Vagina (tissue), 2 donors: ENCODE results near the gene TRIM69. TPM values are rescaled to one million over a fixed set of nuclear protein-coding genes. Genes with fewer than 3 reads are reported as not detected.

Experiments
- DNase-seq, 2 donors: peaks; one replicate each; pipeline ENCODE4 v3.0.0-alpha.2; 2017; ENCODE audit errors: extremely low spot score in 2 of 2
- H3K27ac ChIP-seq: fragments of 200-600 bp; sonication (generic); one replicate; pipeline ENCODE4 v1.5.1; 2019
- H3K27me3 ChIP-seq: fragments of 200-600 bp; sonication (generic); one replicate; pipeline ENCODE4 v1.5.1; 2019
- H3K36me3 ChIP-seq, 2 donors: fragments of 200-600 bp; sonication (generic); one replicate each; pipeline ENCODE4 v1.5.1; 2017 to 2019
- H3K4me1 ChIP-seq: fragments of 200-600 bp; sonication (generic); one replicate; pipeline ENCODE4 v1.5.1; 2019
- H3K4me3 ChIP-seq, 2 donors: fragments of 200-600 bp; sonication (generic); 1 replicate in 1 of 2; 2 replicates in 1 of 2; pipeline ENCODE4 v1.5.1; 2016 to 2019
- H3K9me3 ChIP-seq: fragments of 200-600 bp; sonication (generic); one replicate; pipeline ENCODE4 v1.5.1; 2019
- POLR2A ChIP-seq, 2 donors: fragments of 450-650 bp; IDR thresholded peaks; one replicate each; pipeline ENCODE4 v1.6.1; 2017; ENCODE audit warnings: antibody characterized with exemption in 2 of 2, mild to moderate bottlenecking in 2 of 2, moderate library complexity in 2 of 2
- POLR2AphosphoS5 ChIP-seq, 2 donors: sonication (generic); formaldehyde crosslinking; IDR thresholded peaks; one replicate each; pipeline ENCODE4 v1.9.0; 2017; ENCODE audit warnings: antibody characterized with exemption in 2 of 2, mild to moderate bottlenecking in 2 of 2, low read depth in 1 of 2; ENCODE audit not compliant: insufficient read depth in 1 of 2
- intact Hi-C: fragments of 100-400 bp; cut with DNase I; formaldehyde crosslinking; loops from one replicate; pipeline ENCODE4 v1.15.1; 2023
- total RNA-seq: library from RNA; depleted of rRNA; stranded (reverse); fragments of >200 nt; gene quantifications from one replicate; pipeline ENCODE4 v1.2.3, GENCODE V29; 2016
- TF ChIP-seq, protein P1 (sequence below), 3 experiments: fragments of 450-650 bp in 2 of 3; fragments of 200-600 bp in 1 of 3; sonication (generic) in 1 of 3; IDR thresholded peaks; one replicate each; pipeline ENCODE4 v1.5.1; 2017 to 2019; ENCODE audit warnings: antibody characterized with exemption in 3 of 3, mild to moderate bottlenecking in 2 of 3, moderate library complexity in 2 of 3

TRIM69 gene
- total RNA-seq, 1 donor from 2014 or later = 11.3 TPM

DNA sequence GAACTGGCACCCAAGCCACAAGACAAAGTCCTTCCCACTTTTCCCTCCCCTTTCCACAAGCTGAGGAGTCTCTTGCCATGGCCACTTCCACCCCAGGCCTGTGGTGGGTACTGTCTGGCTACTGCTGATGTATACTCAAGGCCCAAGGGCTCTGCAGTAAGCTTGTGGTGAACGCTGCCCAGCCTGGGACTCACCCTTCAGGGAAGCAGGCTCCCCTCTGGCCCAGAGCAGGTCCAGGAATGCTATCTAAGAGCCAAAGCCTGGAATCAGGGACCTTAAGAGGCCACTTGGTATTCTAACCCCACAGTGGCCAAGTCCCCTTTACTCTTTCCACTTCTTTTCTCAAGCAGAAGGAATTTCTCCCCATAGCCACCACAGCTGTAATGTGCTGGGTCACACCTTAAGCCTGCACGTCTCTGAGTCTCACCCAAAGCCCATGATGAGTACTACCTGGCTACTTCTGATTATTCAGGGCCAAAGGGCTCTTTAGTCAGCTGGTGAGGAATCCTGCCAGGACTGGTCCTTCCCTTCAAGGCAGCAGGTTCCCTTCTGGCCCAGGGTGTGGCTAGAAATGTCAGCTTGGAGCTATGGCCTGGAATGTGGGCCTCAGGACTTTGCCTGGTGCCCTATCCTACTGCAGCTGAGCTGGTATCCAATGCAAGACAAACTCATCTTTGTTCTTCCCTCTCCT, 29.2 kb upstream of the TRIM69 start:
- Histone ChIP-seq H3K27me3 (no peaks in the 10 kb centered on the region), H3K4me1 (peaks cover 13% of the 10 kb centered on the region), H3K4me3 (no peak overlapping the region), H3K9me3 (no peaks in the 10 kb centered on the region), H3K36me3 (no peaks in the 10 kb centered on the region), H3K27ac (no peak overlapping the region)
- intact Hi-C loops = no loop called here
- TF ChIP-seq, protein P1, sequence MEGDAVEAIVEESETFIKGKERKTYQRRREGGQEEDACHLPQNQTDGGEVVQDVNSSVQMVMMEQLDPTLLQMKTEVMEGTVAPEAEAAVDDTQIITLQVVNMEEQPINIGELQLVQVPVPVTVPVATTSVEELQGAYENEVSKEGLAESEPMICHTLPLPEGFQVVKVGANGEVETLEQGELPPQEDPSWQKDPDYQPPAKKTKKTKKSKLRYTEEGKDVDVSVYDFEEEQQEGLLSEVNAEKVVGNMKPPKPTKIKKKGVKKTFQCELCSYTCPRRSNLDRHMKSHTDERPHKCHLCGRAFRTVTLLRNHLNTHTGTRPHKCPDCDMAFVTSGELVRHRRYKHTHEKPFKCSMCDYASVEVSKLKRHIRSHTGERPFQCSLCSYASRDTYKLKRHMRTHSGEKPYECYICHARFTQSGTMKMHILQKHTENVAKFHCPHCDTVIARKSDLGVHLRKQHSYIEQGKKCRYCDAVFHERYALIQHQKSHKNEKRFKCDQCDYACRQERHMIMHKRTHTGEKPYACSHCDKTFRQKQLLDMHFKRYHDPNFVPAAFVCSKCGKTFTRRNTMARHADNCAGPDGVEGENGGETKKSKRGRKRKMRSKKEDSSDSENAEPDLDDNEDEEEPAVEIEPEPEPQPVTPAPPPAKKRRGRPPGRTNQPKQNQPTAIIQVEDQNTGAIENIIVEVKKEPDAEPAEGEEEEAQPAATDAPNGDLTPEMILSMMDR (IDR thresholded peaks at IDR 0.05) = no peak
- TF ChIP-seq POLR2A (IDR thresholded peaks at IDR 0.05) = no peak
- no peak for TF ChIP-seq POLR2AphosphoS5 (IDR thresholded peaks at IDR 0.05; ENCODE audit: insufficient read depth in 1 of 2, low read depth in 1 of 2)
- no peak for DNase-seq

DNA sequence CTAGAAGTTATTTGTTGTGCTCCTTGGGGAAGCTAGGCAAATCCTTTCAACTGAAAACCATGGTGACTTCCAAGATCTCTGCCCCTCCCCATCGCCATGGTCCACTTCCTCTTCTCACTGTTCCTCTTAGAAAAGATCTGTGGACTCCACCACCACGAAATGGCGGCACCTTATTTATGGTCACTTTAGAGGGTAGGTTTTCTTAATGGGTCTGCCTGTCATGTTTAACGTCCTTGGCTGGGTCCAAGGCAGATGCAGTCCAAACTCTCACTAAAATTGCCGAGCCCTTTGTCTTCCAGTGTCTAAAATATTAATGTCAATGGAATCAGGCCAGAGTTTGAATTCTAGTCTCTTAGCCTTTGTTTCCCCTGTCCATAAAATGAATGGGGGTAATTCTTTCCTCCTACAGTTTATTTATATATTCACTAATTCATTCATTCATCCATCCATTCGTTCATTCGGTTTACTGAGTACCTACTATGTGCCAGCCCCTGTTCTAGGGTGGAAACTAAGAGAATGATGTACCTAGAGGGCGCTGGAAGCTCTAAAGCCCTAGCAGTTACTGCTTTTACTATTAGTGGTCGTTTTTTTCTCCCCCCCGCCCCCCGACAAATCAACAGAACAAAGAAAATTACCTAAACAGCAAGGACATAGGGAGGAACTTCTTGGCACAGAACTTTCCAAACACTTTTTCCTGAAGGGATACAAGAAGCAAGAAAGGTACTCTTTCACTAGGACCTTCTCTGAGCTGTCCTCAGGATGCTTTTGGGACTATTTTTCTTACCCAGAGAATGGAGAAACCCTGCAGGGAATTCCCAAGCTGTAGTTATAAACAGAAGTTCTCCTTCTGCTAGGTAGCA, 25.9 kb upstream of the TRIM69 start:
- peak overlapping the region; percentile 100 for H3K27ac ChIP-seq
- TF ChIP-seq, protein P1 (IDR thresholded peaks at IDR 0.05) = peak in 1 of 3 experiments; percentile 11
- no peak for TF ChIP-seq POLR2A (IDR thresholded peaks at IDR 0.05)
- TF ChIP-seq POLR2AphosphoS5 (IDR thresholded peaks at IDR 0.05; ENCODE audit: insufficient read depth in 1 of 2, low read depth in 1 of 2) = no peak
- H3K27me3 ChIP-seq = no peaks in the 10 kb centered on the region
- no peak for DNase-seq
- intact Hi-C loops = loop anchor here (2.0 kb wide), 1 partner anchor 18 kb away; no protein-coding TSS in a partner anchor
- no peaks in the 10 kb centered on the region for H3K9me3 ChIP-seq
- H3K36me3 ChIP-seq = peaks cover 0 to 7% of the 10 kb centered on the region in 2 donors
- H3K4me3 ChIP-seq = peak overlapping the region; percentile 95 to 99
- H3K4me1 ChIP-seq = peaks cover 38% of the 10 kb centered on the region

DNA sequence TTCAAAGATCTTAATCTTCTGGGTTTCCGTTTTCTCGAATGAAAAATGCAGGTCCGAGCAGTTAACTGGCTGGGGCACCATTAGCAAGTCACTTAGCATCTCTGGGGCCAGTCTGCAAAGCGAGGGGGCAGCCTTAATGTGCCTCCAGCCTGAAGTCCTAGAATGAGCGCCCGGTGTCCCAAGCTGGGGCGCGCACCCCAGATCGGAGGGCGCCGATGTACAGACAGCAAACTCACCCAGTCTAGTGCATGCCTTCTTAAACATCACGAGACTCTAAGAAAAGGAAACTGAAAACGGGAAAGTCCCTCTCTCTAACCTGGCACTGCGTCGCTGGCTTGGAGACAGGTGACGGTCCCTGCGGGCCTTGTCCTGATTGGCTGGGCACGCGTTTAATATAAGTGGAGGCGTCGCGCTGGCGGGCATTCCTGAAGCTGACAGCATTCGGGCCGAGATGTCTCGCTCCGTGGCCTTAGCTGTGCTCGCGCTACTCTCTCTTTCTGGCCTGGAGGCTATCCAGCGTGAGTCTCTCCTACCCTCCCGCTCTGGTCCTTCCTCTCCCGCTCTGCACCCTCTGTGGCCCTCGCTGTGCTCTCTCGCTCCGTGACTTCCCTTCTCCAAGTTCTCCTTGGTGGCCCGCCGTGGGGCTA, 25.1 kb upstream of the TRIM69 start, which contains the start of the genes B2M and PATL2:
B2M (plus strand) TSS at position 422 of the 647 bp plus-strand sequence; CDS start at position 452, 30 bp downstream.
PATL2 (minus strand) TSS at position 228 of the 647 bp plus-strand sequence. CDS start 34,833 bp downstream, outside the sequence.
- H3K4me3 ChIP-seq = peak within 1 kb of the TSS; percentile 95 to 99
- peaks cover 44% of the 10 kb centered on the region for H3K4me1 ChIP-seq
- H3K9me3 ChIP-seq = no peaks in the 10 kb centered on the region
- peaks cover 0 to 15% of the 10 kb centered on the region in 2 donors for H3K36me3 ChIP-seq
- DNase-seq = peak; percentile 99
- TF ChIP-seq POLR2A (IDR thresholded peaks at IDR 0.05) (peak; percentile 82 to 100), POLR2AphosphoS5 (IDR thresholded peaks at IDR 0.05; ENCODE audit: insufficient read depth in 1 of 2, low read depth in 1 of 2) (peak; percentile 98 to 100)
- TF ChIP-seq, protein P1 (IDR thresholded peaks at IDR 0.05) = no peak
- no peaks in the 10 kb centered on the region for H3K27me3 ChIP-seq
- peak within 1 kb of the TSS; percentile 100 for H3K27ac ChIP-seq
- intact Hi-C loops = loop anchor here (2.0 kb wide), 1 partner anchor 18 kb away; no protein-coding TSS in a partner anchor

DNA sequence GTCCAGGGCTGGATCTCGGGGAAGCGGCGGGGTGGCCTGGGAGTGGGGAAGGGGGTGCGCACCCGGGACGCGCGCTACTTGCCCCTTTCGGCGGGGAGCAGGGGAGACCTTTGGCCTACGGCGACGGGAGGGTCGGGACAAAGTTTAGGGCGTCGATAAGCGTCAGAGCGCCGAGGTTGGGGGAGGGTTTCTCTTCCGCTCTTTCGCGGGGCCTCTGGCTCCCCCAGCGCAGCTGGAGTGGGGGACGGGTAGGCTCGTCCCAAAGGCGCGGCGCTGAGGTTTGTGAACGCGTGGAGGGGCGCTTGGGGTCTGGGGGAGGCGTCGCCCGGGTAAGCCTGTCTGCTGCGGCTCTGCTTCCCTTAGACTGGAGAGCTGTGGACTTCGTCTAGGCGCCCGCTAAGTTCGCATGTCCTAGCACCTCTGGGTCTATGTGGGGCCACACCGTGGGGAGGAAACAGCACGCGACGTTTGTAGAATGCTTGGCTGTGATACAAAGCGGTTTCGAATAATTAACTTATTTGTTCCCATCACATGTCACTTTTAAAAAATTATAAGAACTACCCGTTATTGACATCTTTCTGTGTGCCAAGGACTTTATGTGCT, 24.5 kb upstream of the TRIM69 start:
- H3K27ac ChIP-seq = peak overlapping the region; percentile 100
- H3K4me3 ChIP-seq = peak overlapping the region; percentile 95 to 99
- no peak for DNase-seq
- peaks cover 0 to 21% of the 10 kb centered on the region in 2 donors for H3K36me3 ChIP-seq
- intact Hi-C loops = loop anchor here (2.0 kb wide), 1 partner anchor 17 kb away; no protein-coding TSS in a partner anchor
- TF ChIP-seq POLR2AphosphoS5 (IDR thresholded peaks at IDR 0.05; ENCODE audit: insufficient read depth in 1 of 2, low read depth in 1 of 2) (peak in 1 of 2 donors; percentile 93), POLR2A (IDR thresholded peaks at IDR 0.05) (no peak)
- TF ChIP-seq, protein P1 (IDR thresholded peaks at IDR 0.05) = no peak
- H3K27me3 ChIP-seq = no peaks in the 10 kb centered on the region
- H3K9me3 ChIP-seq = no peaks in the 10 kb centered on the region
- H3K4me1 ChIP-seq = peaks cover 44% of the 10 kb centered on the region
